Nephron progenitor cell (in vitro differentiated cells): Measurements from ENCODE around the gene SLC41A1.
"Not testable (repeated sequence)": the region's sequence is repeated elsewhere in the genome, so short reads cannot be mapped to it uniquely, and the experiment has no call there.

Experiments used
- DNase-seq: peaks from one replicate; pipeline ENCODE4 v3.0.0; 2021
- H3K27ac Mint-ChIP-seq: 2 replicates; pipeline ENCODE4 v1.8.0; 2021; ENCODE audit warnings: mild to moderate bottlenecking, moderate library complexity, mixed read lengths
- H3K27me3 Mint-ChIP-seq: 2 replicates; pipeline ENCODE4 v1.8.0; 2021; ENCODE audit warnings: mild to moderate bottlenecking, low read depth, mixed read lengths; ENCODE audit not compliant: poor library complexity
- H3K36me3 Mint-ChIP-seq: 2 replicates; pipeline ENCODE4 v1.8.0; 2021; ENCODE audit warnings: low read depth, mixed read lengths
- H3K4me1 Mint-ChIP-seq: 2 replicates; pipeline ENCODE4 v1.8.0; 2021; ENCODE audit warnings: mixed read lengths
- H3K4me3 Mint-ChIP-seq: 2 replicates; pipeline ENCODE4 v1.8.0; 2021; ENCODE audit warnings: mild to moderate bottlenecking, moderate library complexity, mixed read lengths
- H3K9me3 Mint-ChIP-seq: 2 replicates; pipeline ENCODE4 v1.8.0; 2021; ENCODE audit warnings: mild to moderate bottlenecking, moderate library complexity, mixed read lengths
- CTCF ChIP-seq: fragments of 200-600 bp; sonication (generic); IDR thresholded peaks from 2 replicates; pipeline ENCODE4 v1.5.0; 2021; ENCODE audit warnings: antibody characterized with exemption

Gene SLC41A1

DNA sequence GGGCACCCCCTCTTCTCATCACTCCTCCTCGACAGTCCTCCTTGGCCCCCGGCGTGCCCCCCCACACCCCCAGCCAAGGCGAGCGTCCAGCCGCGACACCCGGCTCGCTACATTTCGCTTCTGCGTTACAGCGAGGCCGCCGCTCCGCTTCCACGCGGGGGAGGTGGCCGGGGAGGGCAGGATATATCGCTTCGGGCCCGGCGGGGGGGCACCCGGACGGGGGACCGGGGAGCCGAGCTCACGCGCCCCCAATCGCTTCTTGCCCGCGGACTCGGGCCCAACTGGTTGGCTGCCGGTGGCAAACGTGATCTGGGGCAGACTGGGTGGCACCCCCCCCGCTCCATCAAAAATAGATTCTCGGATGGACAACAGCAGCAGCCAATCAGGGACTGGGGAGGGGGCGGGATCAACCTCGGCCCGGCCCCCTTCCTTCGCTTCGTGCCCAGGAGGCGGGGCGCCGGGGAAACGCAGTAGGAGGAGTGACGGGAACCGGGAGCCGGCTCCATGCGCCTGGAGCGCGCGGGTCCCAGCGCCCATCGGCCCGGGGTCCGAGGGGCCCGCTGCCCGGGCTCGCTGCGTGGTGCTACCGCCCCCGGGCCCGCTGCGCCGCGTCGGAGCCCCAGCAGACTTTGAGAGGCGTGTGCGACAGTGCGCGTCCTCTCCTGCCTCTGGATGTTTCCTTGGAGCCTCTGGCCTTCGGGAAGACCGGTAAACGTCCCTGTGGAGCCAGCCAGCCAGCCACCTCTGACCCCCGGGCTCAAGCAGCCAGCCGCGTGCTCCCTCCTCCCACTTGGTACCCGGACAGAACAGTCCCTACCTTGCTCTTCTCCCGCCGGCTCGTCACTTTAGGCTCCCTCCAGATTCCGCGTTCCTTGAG is at the start of gene SLC41A1:
SLC41A1 (minus strand) TSS at position 321 of the 877 bp plus-strand sequence. CDS start 2,757 bp downstream, outside the sequence.
- Mint-ChIP-seq H3K27me3 (peaks cover 5% of the 10 kb centered on the region), H3K9me3 (no peaks in the 10 kb centered on the region), H3K4me3 (peak within 1 kb of the TSS; percentile 96), H3K27ac (peak within 1 kb of the TSS; percentile 87), H3K36me3 (peaks cover 29% of the 10 kb centered on the region), H3K4me1 (peaks cover 75% of the 10 kb centered on the region)
- DNase-seq: peak; percentile 94
- TF ChIP-seq CTCF: no peak

DNA sequence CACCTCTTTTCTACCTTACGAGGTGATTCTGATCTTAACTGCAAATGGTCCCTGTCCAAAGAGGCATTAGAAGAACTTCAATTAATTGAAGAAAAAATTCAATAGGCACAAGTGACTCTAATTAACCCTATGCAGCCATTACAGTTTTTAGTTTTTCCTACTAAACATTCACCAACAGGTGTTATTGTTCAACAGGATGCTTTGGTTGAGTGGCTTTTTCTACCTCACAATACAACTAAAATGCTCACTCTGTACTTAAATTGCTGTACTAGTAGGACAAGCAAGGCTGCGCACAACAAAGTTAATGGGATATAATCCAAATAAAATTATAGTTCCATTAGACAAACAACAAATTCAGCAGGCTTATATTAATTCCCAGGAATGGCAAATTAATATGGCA is 48.5 kb upstream of the SLC41A1 start:
- Mint-ChIP-seq H3K4me1 (no peaks in the 10 kb centered on the region), H3K36me3 (peaks cover 48% of the 10 kb centered on the region), H3K27ac (no peak overlapping the region), H3K27me3 (no peaks in the 10 kb centered on the region), H3K9me3 (peaks cover 24% of the 10 kb centered on the region), H3K4me3 (no peak overlapping the region)
- DNase-seq: no peak
- no peak for TF ChIP-seq CTCF

GRCh38 chr1:205858141-205858961 is 45.4 kb upstream of the SLC41A1 start:
- H3K4me3 Mint-ChIP-seq: no peak overlapping the region
- DNase-seq: no peak
- H3K4me1 Mint-ChIP-seq: no peaks in the 10 kb centered on the region
- no peak for TF ChIP-seq CTCF
- no peak overlapping the region for H3K27ac Mint-ChIP-seq
- H3K9me3 Mint-ChIP-seq: peaks cover 42% of the 10 kb centered on the region
- no peaks in the 10 kb centered on the region for H3K27me3 Mint-ChIP-seq
- peaks cover 51% of the 10 kb centered on the region for H3K36me3 Mint-ChIP-seq

- not testable (repeated sequence) for DNase-seq, H3K4me1 Mint-ChIP-seq, H3K27me3 Mint-ChIP-seq, H3K4me3 Mint-ChIP-seq, H3K27ac Mint-ChIP-seq
- H3K36me3 Mint-ChIP-seq: peaks cover 56% of the 10 kb centered on the region
- H3K9me3 Mint-ChIP-seq: peaks cover 48% of the 10 kb centered on the region
These were observed 44.5 kb upstream of the SLC41A1 start for GRCh38 chr1:205857501-205857900.

- peaks cover 58% of the 10 kb centered on the region for H3K9me3 Mint-ChIP-seq
- no peak overlapping the region for H3K4me3 Mint-ChIP-seq
- H3K27me3 Mint-ChIP-seq: no peaks in the 10 kb centered on the region
- H3K4me1 Mint-ChIP-seq: no peaks in the 10 kb centered on the region
- no peak for DNase-seq
- no peak overlapping the region for H3K27ac Mint-ChIP-seq
- H3K36me3 Mint-ChIP-seq: peaks cover 62% of the 10 kb centered on the region
- no peak for TF ChIP-seq CTCF
These were observed 43.4 kb upstream of the SLC41A1 start for GRCh38 chr1:205856433-205856832.

GRCh38 chr1:205852969-205853368 is 40.0 kb upstream of the SLC41A1 start:
- no peak for DNase-seq
- no peak overlapping the region for H3K27ac Mint-ChIP-seq
- H3K27me3 Mint-ChIP-seq: no peaks in the 10 kb centered on the region
- TF ChIP-seq CTCF: no peak
- H3K36me3 Mint-ChIP-seq: peaks cover 53% of the 10 kb centered on the region
- H3K4me3 Mint-ChIP-seq: no peak overlapping the region
- peaks cover 51% of the 10 kb centered on the region for H3K9me3 Mint-ChIP-seq
- no peaks in the 10 kb centered on the region for H3K4me1 Mint-ChIP-seq
